Glomerular endothelial cell (primary cell): ENCODE measurements around the gene ASRGL1. TPM values are rescaled to one million over a fixed set of nuclear protein-coding genes. Genes with fewer than 3 reads are reported as not detected.

Experiments used
- DNase-seq: peaks from one replicate; pipeline ENCODE4 v3.0.0-alpha.2; 2011; ENCODE audit warnings: low read depth, low spot score; ENCODE audit errors: extremely low read depth
- total RNA-seq: library from RNA; depleted of rRNA; stranded (reverse); fragments of >200 nt; gene quantifications from 2 replicates; pipeline ENCODE4 v1.2.3, GENCODE V29; 2015

ASRGL1 gene
- total RNA-seq, 1 donor from 2014 or later: 41.4 TPM

GRCh38 chr11:62411524-62411923 is 74.3 kb downstream of the ASRGL1 start:
- DNase-seq: no peak

GRCh38 chr11:62413060-62413696 is 75.9 kb downstream of the ASRGL1 start:
- no peak for DNase-seq

DNA sequence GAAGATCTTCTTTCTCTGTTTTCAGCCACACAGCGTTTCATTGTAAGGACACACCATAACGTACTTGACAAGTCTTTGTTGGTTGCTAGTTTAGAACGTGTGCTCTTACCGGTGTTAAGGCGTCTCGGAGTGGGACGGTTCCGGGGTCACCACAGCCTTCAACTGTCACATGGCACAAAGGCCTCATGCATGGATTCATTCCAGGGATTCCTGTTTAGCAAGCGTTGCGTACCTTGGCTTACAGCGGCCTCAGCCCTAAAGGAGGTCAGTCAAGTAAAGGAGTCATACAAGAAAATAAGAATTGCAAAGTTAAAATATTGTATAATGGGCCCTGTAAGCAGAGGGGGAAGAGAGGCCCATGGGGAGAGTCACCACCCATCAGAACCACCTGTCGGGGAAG is 79.3 kb downstream of the ASRGL1 start:
- no peak for DNase-seq

DNA sequence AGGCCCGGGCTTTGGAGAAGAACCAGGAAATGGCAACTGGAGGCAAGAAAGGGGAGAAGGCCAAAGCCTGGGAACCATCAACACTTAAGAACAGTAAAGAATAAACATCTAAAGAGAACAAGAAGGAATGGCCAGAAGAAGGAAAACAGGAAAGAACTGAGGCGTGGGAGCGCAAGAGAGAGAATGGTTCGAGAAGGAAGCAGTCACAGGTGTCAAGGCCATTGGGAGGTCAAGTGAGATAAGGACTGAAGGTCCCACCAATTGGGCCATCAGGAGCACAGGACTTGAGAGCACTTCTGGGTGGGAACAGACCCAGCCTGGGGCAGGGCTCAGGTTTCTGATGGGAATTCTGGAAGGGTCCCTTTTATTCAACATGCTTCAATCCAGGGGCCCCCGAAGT is 80.9 kb downstream of the ASRGL1 start:
- DNase-seq: no peak

DNA sequence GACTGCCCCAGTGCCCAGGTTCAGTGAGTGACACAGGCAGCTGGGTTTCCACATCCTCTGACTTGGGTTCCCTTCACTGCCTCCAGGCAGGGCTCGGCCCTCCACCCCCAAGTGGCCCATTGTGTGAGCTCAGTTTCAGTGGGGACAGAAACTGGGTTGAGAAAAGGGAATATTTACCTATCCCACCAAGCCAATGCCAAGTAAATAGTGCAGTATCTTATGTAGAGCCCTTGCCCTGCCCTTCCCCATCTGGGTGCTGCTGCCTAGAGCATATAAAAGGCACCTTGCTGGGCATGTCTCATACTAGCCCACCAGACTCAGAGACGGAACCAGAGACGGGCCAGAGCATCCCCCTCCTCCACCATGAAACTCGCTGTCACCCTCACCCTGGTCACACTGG is 81.5 kb downstream of the ASRGL1 start, which contains the start of gene SCGB1A1:
Gene SCGB1A1 (plus strand): TSS at position 301 of the 400 bp plus-strand sequence. CDS start 63 bp downstream, at position 364.
- DNase-seq: no peak

DNA sequence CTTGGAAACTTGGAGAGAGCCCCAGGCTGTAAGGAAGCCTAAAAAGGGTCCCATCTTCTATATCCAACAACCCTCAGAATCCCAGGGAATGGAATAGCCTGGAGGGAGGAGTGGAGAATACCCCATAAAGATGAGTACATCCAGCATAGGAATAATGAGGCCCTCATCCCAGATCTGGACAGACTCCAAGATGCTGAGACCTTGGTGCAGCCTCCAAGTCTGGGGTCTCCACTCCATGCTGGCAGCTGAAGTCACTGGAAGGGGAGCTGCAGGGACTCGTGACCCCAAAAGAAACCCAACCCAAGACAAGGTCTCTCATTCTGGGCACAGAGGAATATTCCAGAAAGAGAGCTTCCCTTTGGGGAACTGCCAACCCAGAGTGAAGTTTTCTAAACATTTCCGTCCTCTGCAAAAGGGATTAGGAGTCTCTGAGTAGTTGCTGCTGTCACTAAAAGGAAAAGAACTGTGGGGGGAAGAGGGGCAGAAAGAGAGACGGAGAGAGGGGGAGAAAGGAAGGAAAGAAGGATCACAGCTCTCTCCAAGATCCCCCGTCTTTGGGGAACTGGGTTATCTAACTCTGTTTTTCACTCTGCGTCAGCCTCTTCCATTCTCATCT is 82.2 kb downstream of the ASRGL1 start:
- no peak for DNase-seq

DNA sequence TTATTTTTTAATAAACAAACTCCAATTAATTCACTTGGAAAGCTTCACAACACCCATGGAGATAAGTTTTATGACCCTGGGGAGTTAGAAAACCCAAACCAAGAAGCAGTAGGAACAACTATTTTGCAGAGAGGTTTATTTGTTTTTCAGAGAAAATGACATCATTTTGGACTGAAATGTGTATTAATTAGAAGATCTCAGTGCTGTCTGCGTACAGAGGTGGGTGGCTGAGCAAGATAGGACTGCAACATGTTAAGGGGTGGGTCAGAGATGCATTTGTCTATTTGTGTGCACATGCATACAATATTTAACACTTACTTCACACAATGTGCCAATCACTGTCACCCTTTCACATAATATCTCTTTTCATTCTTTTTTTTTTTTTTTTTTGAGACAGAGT is 82.7 kb downstream of the ASRGL1 start:
- no peak for DNase-seq

- no peak for DNase-seq
Observed at GRCh38 chr11:62420882-62421281, 83.6 kb downstream of the ASRGL1 start.

GRCh38 chr11:62421996-62422395 is 84.7 kb downstream of the ASRGL1 start:
- no peak for DNase-seq

- DNase-seq: no peak
Observed at GRCh38 chr11:62423012-62423411, 85.8 kb downstream of the ASRGL1 start.

- DNase-seq: no peak
Observed at GRCh38 chr11:62427630-62428233, 90.5 kb downstream of the ASRGL1 start.

GRCh38 chr11:62428871-62429560 is 91.8 kb downstream of the ASRGL1 start:
- DNase-seq: no peak

GRCh38 chr11:62430425-62430824 is 93.2 kb downstream of the ASRGL1 start:
- DNase-seq: no peak

- no peak for DNase-seq
Observed at GRCh38 chr11:62431171-62431901, 94.1 kb downstream of the ASRGL1 start.

GRCh38 chr11:62432695-62433094 is 95.4 kb downstream of the ASRGL1 start:
- DNase-seq: no peak

DNA sequence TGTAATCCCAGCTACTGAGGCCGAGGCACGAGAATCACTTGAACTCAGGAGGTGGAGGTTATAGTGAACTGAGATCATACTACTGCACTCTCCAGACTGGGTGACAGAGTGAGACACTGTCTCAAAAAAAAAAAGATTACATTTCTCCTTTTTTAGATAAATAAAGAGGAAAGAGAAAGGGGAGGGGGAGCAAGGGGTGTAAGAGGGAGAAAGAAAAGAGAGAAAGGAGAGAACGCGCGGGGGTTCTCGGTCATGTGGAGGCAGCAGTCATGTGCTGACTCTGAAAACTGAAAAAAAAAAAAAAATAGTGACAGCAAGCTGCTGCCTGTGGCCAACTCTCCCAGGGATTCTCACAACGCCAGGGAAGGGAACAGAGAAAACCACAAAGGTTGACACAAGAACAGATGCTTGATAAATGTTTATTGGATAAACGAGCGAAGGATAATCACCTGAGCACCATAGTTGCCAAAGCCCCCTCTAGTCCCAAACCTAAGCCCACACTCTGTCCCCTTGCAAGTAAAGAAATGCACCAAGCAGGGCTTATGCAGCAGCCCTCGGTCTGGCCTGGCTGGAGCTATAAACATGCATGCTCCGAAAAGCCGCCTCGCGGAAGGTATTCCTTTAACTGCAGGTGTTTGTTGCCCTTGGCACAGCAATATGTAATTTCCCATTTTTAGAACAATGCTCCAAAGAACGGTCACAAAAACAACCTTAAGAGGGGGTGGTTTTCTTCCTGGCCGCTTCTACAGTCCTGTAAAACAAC is 96.1 kb downstream of the ASRGL1 start:
- no peak for DNase-seq

DNA sequence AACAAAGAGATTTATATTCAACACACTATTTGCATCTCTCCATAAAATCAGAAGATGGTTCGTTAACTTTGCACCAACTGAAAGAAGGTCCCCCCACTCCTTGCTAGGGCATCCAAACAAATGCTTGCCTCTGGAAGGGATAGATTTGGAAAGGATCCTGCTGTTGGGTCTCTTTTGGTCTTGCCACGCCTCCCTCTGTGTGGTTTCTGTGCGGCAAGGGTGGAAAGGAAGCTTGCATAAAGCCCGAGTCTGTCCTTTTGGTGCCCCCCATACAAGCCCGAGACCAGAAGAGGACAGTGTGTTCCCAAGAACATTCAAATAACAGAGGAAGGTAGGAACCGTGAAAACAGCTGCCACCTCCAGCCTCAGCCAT is 96.6 kb downstream of the ASRGL1 start:
- DNase-seq: no peak

GRCh38 chr11:62435846-62436660 is 98.8 kb downstream of the ASRGL1 start:
- DNase-seq: no peak

- no peak for DNase-seq
Observed at GRCh38 chr11:62437616-62438015, 100.4 kb downstream of the ASRGL1 start.
